RKO (cell line): ENCODE measurements around the gene ATCAY.
"Not testable (repeated sequence)": the region's sequence is repeated elsewhere in the genome, so short reads cannot be mapped to it uniquely, and the experiment has no call there.

Source experiments
- DNase-seq: peaks from one replicate; pipeline ENCODE4 v3.0.0-alpha.2; 2016; ENCODE audit warnings: low spot score

ATCAY gene

DNA sequence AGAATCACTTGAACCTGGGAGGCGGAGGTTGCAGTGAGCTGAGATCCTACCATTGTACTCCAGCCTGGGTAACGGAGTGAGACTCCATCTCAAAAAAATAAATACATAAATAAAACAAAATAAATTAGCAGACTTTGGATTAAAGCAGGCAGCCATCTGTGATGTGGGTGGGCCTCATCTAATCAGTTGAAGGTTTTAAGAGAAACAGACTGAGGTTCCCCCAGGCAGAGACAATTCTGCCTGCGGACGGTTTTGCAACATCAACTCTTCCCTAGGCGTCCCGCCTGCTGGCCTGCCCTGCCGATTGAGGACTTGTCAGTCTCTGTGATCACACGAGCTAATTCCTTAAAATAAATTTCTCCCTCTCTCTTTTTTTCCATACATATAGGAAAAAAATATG, 23.7 kb downstream of the ATCAY start:
- no peak for DNase-seq

- no peak for DNase-seq
These were observed 27.3 kb downstream of the ATCAY start for GRCh38 chr19:3907626-3908265.

GRCh38 chr19:3908266-3909054, 28.0 kb downstream of the ATCAY start:
- no peak for DNase-seq

DNA sequence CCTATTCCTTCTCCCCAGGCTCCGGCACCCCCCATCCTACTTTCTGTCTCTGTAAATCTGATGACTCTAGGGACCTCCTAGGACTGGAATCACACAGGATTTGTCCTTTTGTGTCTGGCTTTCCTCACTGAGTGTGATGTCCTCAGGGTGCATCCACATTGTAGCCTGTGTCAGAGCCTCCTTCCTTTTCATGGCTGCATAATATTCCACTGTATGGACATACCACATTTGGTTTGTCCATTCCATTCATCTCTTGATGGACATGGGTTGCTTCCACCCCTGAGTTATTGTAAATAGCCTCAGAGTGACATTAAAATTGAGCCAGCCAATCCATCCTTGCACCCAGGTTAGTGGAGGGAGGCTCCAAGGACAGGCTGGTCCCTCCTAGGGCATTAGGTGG, 29.6 kb downstream of the ATCAY start:
- DNase-seq = no peak

- no peak for DNase-seq
These were observed 33.7 kb downstream of the ATCAY start for GRCh38 chr19:3914199-3914598.

GRCh38 chr19:3916033-3916432, 35.5 kb downstream of the ATCAY start:
- DNase-seq = no peak

DNA sequence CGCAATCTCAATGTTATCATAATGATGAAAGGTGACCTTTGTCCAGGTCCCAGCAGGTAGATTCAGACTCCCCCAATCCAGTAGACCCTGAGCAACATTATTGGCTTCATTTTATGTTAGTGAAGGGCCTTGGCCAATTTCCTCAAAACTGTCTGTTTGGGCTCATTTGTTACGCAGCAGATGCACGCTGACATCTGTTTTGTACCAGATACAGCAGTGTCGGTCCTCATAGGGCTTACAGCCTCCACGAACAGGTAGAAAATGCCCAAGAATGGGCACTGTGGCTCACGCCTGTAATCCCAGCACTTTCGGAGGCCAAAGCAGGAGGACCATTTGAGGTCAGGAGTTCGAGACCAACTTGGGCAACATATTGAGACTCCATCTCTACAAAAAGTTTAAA, 39.3 kb downstream of the ATCAY start:
- no peak for DNase-seq

GRCh38 chr19:3923096-3923758, 42.7 kb downstream of the ATCAY start:
- DNase-seq = no peak

GRCh38 chr19:3923912-3924311, 43.4 kb downstream of the ATCAY start:
- no peak for DNase-seq

DNA sequence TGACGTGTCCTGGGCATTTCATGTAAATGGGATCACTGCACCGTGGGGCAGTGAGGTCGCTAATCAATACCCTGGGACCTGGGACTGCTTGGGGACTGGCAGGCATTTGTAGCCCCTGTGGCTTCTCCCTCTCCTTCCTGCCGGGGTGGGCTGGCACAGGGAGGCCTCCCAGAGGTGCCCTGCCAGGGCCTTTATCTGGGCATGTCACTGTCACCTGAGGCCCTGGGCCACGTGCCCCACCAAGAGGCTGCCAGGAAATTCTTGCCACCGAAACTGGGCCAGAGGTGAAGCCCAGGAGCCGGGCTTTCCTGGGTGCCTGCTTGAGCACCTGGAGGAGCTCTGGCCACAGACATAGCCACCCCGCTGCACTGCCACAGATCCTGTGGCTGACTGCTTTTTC, 50.6 kb downstream of the ATCAY start:
- no peak for DNase-seq

DNA sequence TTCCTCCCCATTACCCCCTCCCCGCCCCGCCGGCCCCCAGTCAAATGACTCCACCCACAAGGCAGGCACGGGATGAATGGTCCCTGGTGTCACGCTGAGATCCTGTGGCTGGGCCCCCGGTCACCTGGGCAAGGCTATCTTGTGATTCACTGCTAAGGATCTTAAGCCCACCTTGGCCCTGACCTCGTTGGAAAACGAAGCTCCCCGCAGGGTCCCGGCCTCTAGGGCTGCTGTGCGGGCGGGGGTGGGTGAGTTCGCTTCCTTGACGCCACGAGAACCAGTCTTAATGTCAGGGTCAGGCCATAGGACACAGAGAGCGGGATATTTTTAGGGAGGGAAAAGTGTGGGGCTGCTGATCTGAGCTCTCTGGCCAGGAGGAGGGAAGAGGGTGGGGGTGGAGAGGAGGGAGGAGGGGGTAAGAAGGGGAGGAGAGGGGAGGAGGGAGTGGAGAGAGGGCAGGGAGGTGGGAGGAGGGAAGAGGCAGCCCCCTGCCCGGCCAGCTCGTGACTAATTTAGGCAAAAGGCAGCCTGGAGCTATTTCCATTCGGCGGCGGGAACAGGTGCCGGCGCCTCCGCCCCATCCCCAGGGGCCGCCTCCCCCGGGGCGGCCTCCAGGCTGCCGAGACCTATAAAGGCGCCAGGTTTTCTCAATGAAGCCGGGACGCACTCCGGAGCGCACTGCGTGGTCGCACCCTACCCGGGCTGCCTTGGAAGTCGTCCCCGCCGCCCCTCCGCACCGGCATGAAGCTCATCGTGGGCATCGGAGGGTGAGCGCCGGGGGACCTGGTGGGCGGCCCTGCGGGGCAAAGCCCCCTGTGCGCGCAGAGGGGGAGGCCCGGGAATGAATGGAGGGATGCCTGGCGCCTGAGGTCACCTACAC, 52.7 kb downstream of the ATCAY start, which contains the start of gene NMRK2:
TSS of gene NMRK2 (plus strand) at position 139 of the 880 bp plus-strand sequence. CDS start at position 742, 603 bp downstream.
- DNase-seq = no peak

GRCh38 chr19:3936506-3937442, 56.3 kb downstream of the ATCAY start:
- DNase-seq = no peak

- DNase-seq = not testable (repeated sequence)
These were observed 57.9 kb downstream of the ATCAY start for GRCh38 chr19:3938300-3938950.

- DNase-seq = peak; percentile 66
These were observed 62.4 kb downstream of the ATCAY start for GRCh38 chr19:3942790-3943409.

- DNase-seq = no peak
These were observed 63.7 kb downstream of the ATCAY start for GRCh38 chr19:3944018-3944721.

DNA sequence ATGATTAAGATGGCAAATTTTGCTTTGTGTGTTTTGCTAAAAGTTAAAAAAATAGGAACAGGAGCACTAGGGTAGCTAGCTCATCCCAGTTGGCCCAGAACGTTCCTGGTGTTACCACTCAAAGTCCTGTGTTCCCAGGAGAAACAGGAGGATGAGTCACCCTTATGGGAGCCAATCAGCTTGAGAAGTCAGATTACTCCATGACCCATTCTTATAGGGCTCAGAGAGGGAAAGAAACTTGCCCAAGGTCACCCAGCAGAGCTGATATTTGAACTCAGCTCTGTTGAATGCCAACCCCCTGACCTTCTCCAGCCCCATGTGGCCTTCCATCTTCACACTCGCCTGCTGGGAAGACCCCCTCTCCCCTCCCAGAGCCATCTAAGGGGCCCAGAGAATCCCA, 65.4 kb downstream of the ATCAY start:
- DNase-seq = peak; percentile 45

GRCh38 chr19:3947316-3947933, 66.9 kb downstream of the ATCAY start:
- DNase-seq = not testable (repeated sequence)

- DNase-seq = no peak
These were observed 68.8 kb downstream of the ATCAY start for GRCh38 chr19:3949294-3949693.
